K562 (cell line): ENCODE results near the gene NPFF. TPM values are rescaled to one million over a fixed set of nuclear protein-coding genes. Genes with fewer than 3 reads are reported as not detected.
A peak's percentile ranks its signal among the peaks of the same experiment; 100 is the strongest.

Experiments
- FOSL1 ChIP-seq: fragments of 200-800 bp; sonication (Bioruptor generic); conservative IDR thresholded peaks from 2 replicates; pipeline ENCODE4 v1.6.1; 2016; ENCODE audit warnings: missing genetic modification characterization, missing compliant biosample characterization
- FOXA3 ChIP-seq, 2 experiments: fragments of 450-650 bp in 1 of 2; sonication (generic) in 1 of 2; formaldehyde crosslinking; IDR thresholded peaks in 1 of 2; conservative IDR thresholded peaks in 1 of 2; 2 replicates each; pipeline versions ENCODE4 v1.4.0 to v1.8.0; 2020 to 2022; ENCODE audit warnings: mild to moderate bottlenecking in 2 of 2, missing genetic modification reagents in 1 of 2
- GATAD2A ChIP-seq: fragments of 450-650 bp; IDR thresholded peaks from 2 replicates; pipeline ENCODE4 v1.6.1; 2017
- IFI16 ChIP-seq: fragments of 250-450 bp; sonication (Bioruptor Pico); IDR thresholded peaks from 2 replicates; pipeline ENCODE4 v2.1.2; 2022; ENCODE audit warnings: mild to moderate bottlenecking, inconsistent platforms
- PRDM10 ChIP-seq: fragments of 450-650 bp; IDR thresholded peaks from 2 replicates; pipeline ENCODE4 v1.6.1; 2018; ENCODE audit not compliant: partially characterized antibody
- RBM39 ChIP-seq: fragments of 200-400 bp; formaldehyde crosslinking; optimal IDR thresholded peaks from 2 replicates; pipeline ENCODE3; 2018; ENCODE audit warnings: low read depth, low read length
- TFE3 ChIP-seq: fragments of 450-650 bp; formaldehyde crosslinking; IDR thresholded peaks from 2 replicates; pipeline ENCODE4 v1.4.0; 2020; ENCODE audit warnings: mild to moderate bottlenecking, mixed read lengths
- THAP7 ChIP-seq: fragments of 250-450 bp; sonication (Bioruptor Pico); IDR thresholded peaks from 2 replicates; pipeline ENCODE4 v1.5.0; 2021
- ZBTB1 ChIP-seq: sonication (generic); formaldehyde crosslinking; IDR thresholded peaks from 2 replicates; pipeline ENCODE4 v1.8.1; 2023; ENCODE audit warnings: missing genetic modification reagents, low read depth, mild to moderate bottlenecking, borderline replicate concordance
- ZNF175 ChIP-seq: fragments of 200-800 bp; sonication (Bioruptor generic); IDR thresholded peaks from 2 replicates; pipeline ENCODE4 v1.6.1; 2016; ENCODE audit warnings: low read depth, mild to moderate bottlenecking, missing genetic modification characterization, missing compliant biosample characterization
- ZNF395 ChIP-seq: fragments of 200-800 bp; sonication (Bioruptor generic); IDR thresholded peaks from 2 replicates; pipeline ENCODE4 v1.6.1; 2017; ENCODE audit warnings: missing genetic modification characterization, missing compliant biosample characterization
- ZNF76 ChIP-seq: fragments of 250-450 bp; sonication (Bioruptor Pico); IDR thresholded peaks from 2 replicates; pipeline ENCODE4 v1.4.0; 2020; ENCODE audit warnings: mild to moderate bottlenecking, moderate library complexity, borderline replicate concordance
- polyA plus RNA-seq, 8 experiments: library from polyadenylated mRNA; depleted of rRNA in 4 of 8; stranded (reverse) in 5 of 8; unstranded in 3 of 8; fragments of >200 nt; fragmentation: Nextera tagmentation in 2 of 8; fragmentation: Illumina TruSeq in 1 of 8; extraction: Ambion mirVana in 2 of 8; extraction: Trizol in 1 of 8; gene quantifications; 2 replicates each; pipeline versions ENCODE4 v1.2.1 to v1.2.3, GENCODE V29; 2011 to 2014; ENCODE audit warnings: inconsistent platforms in 1 of 8, missing spikeins in 1 of 8
- total RNA-seq, 7 experiments: library from RNA; depleted of rRNA in 6 of 7; stranded (reverse); fragments of >200 nt in 6 of 7; fragmentation: Illumina TruSeq in 2 of 7; extraction: Trizol in 2 of 7; gene quantifications; 2 replicates each; pipeline versions ENCODE4 v1.2.1 to v1.2.3, GENCODE V29; 2011 to 2021; ENCODE audit warnings: low replicate concordance in 1 of 7

The NPFF gene
- total and polyA plus RNA-seq, 9 of the 15 experiments (the other 6 are each of a cell fraction or from before 2014, with no cell fraction given), result 0.15 to 1.2 (median 0.55) TPM; not detected in 6

- TF ChIP-seq PRDM10 (peak; percentile 78), ZBTB1 (0 out of 2 replicates have a peak, but pooled peaks have one; percentile 27), FOXA3 (CRISPR knock-in tag; conservative IDR thresholded peaks at IDR 0.05 in 1 of 2, IDR thresholded peaks at IDR 0.05 in 1 of 2) (0 out of 4 replicates have a peak, but pooled peaks of 1 of the 2 experiments have one; percentile 5), ZNF76 (no peak), ZNF175 (no peak; the same call in 1 of the 2 replicates), TFE3 (CRISPR knock-in tag) (no peak), IFI16 (CRISPR knock-in tag) (no peak), RBM39 (peak; percentile 43), ZNF395 (no peak), GATAD2A (0 out of 2 replicates have a peak, but pooled peaks have one; percentile 32), THAP7 (CRISPR knock-in tag) (no peak), FOSL1 (no peak)
These were observed 5.6 kb downstream of the NPFF start (continued) for GRCh38 chr12:53501615-53502181.
